Muscle layer of colon (tissue), 2 donors: ENCODE data around the gene CACTIN.

Source experiments
- H3K27ac ChIP-seq: one replicate; pipeline ENCODE4 v1.7.0; 2013; ENCODE audit warnings: low read depth, mild to moderate bottlenecking, low read length, moderate library complexity
- H3K27me3 ChIP-seq, 2 donors: one replicate each; pipeline ENCODE4 v1.7.0; 2013; ENCODE audit warnings: low read length in 2 of 2, mild to moderate bottlenecking in 2 of 2; ENCODE audit not compliant: insufficient read depth in 2 of 2, control insufficient read depth in 1 of 2
- H3K36me3 ChIP-seq: one replicate; pipeline ENCODE4 v1.7.0; 2013; ENCODE audit warnings: mild to moderate bottlenecking, low read length; ENCODE audit not compliant: insufficient read depth
- H3K4me1 ChIP-seq: one replicate; pipeline ENCODE4 v1.7.0; 2013; ENCODE audit warnings: mild to moderate bottlenecking, low read length; ENCODE audit not compliant: insufficient read depth
- H3K4me3 ChIP-seq, 2 donors: one replicate each; pipeline ENCODE4 v1.7.0; 2013; ENCODE audit warnings: low read length in 2 of 2, low read depth in 1 of 2, mild to moderate bottlenecking in 1 of 2, moderate library complexity in 1 of 2
- H3K9ac ChIP-seq: one replicate; pipeline ENCODE4 v1.7.0; 2013; ENCODE audit warnings: low read length
- H3K9me3 ChIP-seq: one replicate; pipeline ENCODE4 v1.7.0; 2013; ENCODE audit warnings: mild to moderate bottlenecking, low read length
- donor health status: abdominal sarcoma.
- donor health status: Adenocarcinoma of cecum.

Gene CACTIN

GRCh38 chr19:3626473-3627350 lies at the start of gene CACTIN:
TSS of gene CACTIN (minus strand) at chr19:3626790. CDS start at chr19:3626762, 28 bp downstream.
- Histone ChIP-seq H3K9me3 (no peaks in the 10 kb centered on the region), H3K9ac (peak within 1 kb of the TSS; percentile 79), H3K4me1 (peaks cover 17% of the 10 kb centered on the region), H3K4me3 (peak within 1 kb of the TSS; percentile 92 to 94), H3K27me3 (no peaks in the 10 kb centered on the region), H3K36me3 (peaks cover 15% of the 10 kb centered on the region), H3K27ac (peak within 1 kb of the TSS; percentile 78)

DNA sequence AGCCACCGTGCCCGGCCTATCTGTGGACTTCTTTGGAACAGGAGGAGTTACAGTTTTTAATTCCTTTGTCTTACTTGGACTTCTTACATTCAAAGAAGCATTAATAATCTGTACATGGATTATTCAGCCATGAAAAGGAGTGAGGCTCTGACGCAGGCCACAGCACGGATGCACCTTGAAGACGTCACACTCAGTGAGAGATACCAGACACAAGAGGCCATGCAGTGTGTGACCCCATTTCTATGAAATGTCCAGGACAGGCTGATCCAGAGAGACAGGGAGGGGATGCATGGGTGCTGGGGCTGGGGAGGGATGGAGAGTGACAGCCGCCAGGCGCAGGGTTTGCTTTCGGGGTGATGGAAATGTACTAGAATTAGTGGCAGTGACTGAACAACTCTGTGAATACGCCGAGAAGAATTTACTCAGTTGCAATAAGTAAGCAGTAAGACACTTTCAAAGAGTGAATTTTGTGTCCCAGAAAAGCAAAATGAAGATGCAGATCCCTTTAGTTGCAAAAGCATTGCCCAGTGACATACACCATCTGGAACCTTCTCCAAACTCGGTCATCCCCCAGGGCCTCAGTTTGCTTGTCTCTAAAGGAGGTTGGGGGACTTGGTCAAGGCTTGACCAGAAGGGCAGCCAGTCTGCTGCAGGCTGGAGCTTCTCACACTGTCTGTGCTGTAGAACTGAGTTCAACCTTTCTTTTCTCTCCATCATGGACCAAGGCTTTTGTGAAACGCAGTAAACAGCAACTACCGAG lies 48.4 kb upstream of the CACTIN start:
- peak overlapping the region; percentile 63 for H3K27ac ChIP-seq
- H3K9ac ChIP-seq = no peak overlapping the region

GRCh38 chr19:3673506-3674439 lies 47.2 kb upstream of the CACTIN start:
- H3K27ac ChIP-seq = peak overlapping the region; percentile 56
- H3K27me3 ChIP-seq = no peaks in the 10 kb centered on the region
- H3K4me3 ChIP-seq = no peak overlapping the region
- H3K9me3 ChIP-seq = no peaks in the 10 kb centered on the region
- H3K9ac ChIP-seq = no peak overlapping the region
- H3K4me1 ChIP-seq = peaks cover 53% of the 10 kb centered on the region
- no peaks in the 10 kb centered on the region for H3K36me3 ChIP-seq

More for the DNA sequence above, 48.4 kb upstream of the CACTIN start:
- no peaks in the 10 kb centered on the region for H3K36me3 ChIP-seq
- no peaks in the 10 kb centered on the region for H3K27me3 ChIP-seq
- H3K4me3 ChIP-seq = no peak overlapping the region
- no peaks in the 10 kb centered on the region for H3K9me3 ChIP-seq
- H3K4me1 ChIP-seq = peaks cover 41% of the 10 kb centered on the region

DNA sequence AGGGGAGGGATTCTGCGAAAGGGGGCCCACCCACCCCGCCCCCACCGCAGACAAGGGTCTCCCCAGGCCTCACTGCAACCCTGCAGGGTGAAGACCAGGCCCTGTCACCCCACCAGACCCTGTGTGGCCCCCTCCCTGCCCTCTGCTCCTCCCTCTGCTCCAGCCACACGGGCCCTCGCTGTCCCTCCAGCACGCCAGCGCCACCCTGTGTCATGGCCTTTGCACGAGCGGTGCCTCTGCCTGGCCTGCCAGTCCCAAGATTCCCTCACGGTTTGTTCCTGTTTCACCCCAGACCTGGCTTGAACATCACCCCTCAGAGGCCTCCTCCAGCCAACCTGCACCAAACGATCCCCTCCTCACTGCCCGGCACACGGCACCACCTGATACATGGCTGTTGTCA lies 46.4 kb upstream of the CACTIN start:
- H3K36me3 ChIP-seq = no peaks in the 10 kb centered on the region
- H3K4me3 ChIP-seq = no peak overlapping the region
- H3K9ac ChIP-seq = no peak overlapping the region
- H3K4me1 ChIP-seq = peaks cover 61% of the 10 kb centered on the region
- no peaks in the 10 kb centered on the region for H3K9me3 ChIP-seq
- peak overlapping the region; percentile 56 for H3K27ac ChIP-seq
- H3K27me3 ChIP-seq = no peaks in the 10 kb centered on the region

GRCh38 chr19:3672575-3672948 lies 46.0 kb upstream of the CACTIN start:
- peaks cover 65% of the 10 kb centered on the region for H3K4me1 ChIP-seq
- no peaks in the 10 kb centered on the region for H3K9me3 ChIP-seq
- H3K27ac ChIP-seq = peak overlapping the region; percentile 100
- H3K27me3 ChIP-seq = no peaks in the 10 kb centered on the region
- H3K9ac ChIP-seq = peak overlapping the region; percentile 97
- peak overlapping the region in 1 of 2 donors; percentile 27 for H3K4me3 ChIP-seq
- no peaks in the 10 kb centered on the region for H3K36me3 ChIP-seq

DNA sequence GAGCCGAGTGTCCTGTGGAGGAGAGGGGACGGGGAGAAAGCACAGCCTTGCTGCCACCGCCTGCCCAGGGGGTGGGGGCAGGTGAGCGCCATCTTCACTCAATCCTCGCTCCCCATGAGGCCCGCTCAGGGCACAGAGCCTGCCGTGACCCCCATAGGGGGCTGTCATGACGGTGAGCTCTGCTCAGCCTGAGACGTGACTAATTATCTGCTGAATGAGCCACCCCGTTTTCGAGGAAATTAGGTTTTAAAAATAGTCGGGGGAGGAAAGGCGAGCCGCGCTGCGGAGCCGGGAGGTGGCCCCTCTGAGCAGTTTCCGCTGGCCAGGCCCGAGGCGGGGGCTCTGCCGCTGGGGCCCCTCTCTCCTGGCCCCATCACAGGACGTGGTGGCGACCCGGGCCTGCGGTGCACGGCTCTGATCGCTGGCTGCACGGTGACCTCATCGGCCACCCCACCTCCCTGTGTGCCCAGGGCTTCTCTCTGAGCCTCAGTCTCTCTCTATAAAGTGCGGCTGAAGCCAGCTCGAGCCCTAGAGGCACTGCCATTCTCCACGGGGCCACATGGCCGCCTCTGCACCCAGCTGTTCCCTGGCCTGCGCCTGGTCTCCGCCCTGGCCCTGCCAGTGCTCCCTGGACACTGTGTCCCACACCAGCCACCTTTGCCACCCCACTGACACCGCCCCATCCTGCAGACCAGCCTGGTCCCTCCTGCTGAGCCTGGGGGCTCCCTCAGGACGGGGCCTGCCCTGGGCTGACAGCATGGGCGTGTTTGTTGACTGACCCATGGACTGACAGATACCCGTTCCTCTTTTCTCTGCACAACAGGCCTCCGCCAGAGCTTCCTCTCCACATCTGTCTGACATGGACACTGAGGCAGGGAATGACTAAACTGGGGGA lies 45.3 kb upstream of the CACTIN start:
- Histone ChIP-seq H3K4me3 (peak overlapping the region; percentile 52 to 63), H3K27ac (peak overlapping the region; percentile 100), H3K9me3 (no peaks in the 10 kb centered on the region), H3K36me3 (peaks cover 2% of the 10 kb centered on the region), H3K27me3 (no peaks in the 10 kb centered on the region), H3K9ac (peak overlapping the region; percentile 97), H3K4me1 (peaks cover 71% of the 10 kb centered on the region)

DNA sequence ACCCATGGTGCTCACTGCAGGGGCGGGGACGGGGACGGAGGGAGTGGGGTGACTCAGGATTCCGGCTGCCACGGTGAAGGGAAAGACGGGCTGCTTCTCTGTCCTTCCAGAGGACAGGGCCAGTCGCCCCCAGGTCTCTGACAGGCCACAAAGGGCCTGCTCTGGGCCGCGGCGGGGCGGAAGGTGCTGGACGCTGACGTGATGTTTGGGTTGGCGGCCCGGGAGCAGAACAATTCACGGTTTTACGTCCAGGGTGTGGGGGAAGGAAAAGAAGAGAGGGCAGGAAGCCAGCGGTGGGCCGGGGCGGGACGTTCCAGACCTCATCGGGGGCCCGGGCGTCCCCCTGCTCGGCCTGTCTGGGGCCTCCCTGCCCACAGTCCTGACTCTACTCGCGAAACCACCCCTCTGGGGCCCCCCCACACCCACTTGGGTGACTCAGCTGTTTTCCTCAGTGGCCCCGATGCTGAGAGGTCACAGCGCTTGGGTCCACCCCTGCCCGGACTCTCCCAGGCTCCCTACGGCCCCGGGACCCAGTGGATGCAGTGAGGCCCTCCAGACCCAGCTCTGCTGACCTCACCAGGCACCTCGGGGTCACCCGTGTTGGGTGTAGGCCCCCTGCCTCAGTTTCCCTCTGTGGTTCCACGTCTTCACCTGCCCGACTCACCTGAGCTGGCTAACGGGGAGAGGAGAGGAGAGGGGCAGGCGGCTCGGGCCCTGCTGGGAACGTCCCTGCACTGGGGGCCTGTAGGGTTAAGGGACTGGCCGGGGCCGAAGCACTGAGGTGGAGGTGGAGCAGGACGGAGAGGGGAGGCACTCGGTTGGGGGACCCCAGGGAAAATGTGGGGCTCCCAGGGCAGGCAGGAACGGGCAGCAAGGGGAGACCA lies 44.4 kb upstream of the CACTIN start:
- peak overlapping the region; percentile 52 to 63 for H3K4me3 ChIP-seq
- H3K27me3 ChIP-seq = no peaks in the 10 kb centered on the region
- peak overlapping the region; percentile 97 for H3K9ac ChIP-seq
- H3K36me3 ChIP-seq = peaks cover 11% of the 10 kb centered on the region
- peak overlapping the region; percentile 100 for H3K27ac ChIP-seq
- no peaks in the 10 kb centered on the region for H3K9me3 ChIP-seq
- H3K4me1 ChIP-seq = peaks cover 69% of the 10 kb centered on the region

- Histone ChIP-seq H3K27ac (peak overlapping the region; percentile 100), H3K4me1 (peaks cover 65% of the 10 kb centered on the region), H3K27me3 (no peaks in the 10 kb centered on the region), H3K4me3 (peak overlapping the region; percentile 52 to 63), H3K9ac (peak overlapping the region; percentile 97), H3K9me3 (no peaks in the 10 kb centered on the region), H3K36me3 (peaks cover 17% of the 10 kb centered on the region)
These were observed 43.6 kb upstream of the CACTIN start for GRCh38 chr19:3669947-3670795.
